ENCODE data around the gene PTPRC.

GRCh38 chr1:198711837-198712236 lies 73.0 kb downstream of the PTPRC start:
- TF ChIP-seq CTCF (IDR thresholded peaks at IDR 0.05; ENCODE audit: low read depth, low read length) (no peak), MYC (IDR thresholded peaks at IDR 0.05; ENCODE audit: low read depth, low read length) (no peak), MAX (IDR thresholded peaks at IDR 0.05; ENCODE audit: low read depth, low read length) (no peak)

Measured in NB4 (cell line).